NCI-H2196 (cell line): ENCODE measurements around the gene CCDC112.

ENCODE experiments used
- DNase-seq: peaks from one replicate; lab custom pipeline; 2025; ENCODE audit not compliant: unreplicated experiment; lab: John Stamatoyannopoulos, UW

CCDC112 gene

DNA sequence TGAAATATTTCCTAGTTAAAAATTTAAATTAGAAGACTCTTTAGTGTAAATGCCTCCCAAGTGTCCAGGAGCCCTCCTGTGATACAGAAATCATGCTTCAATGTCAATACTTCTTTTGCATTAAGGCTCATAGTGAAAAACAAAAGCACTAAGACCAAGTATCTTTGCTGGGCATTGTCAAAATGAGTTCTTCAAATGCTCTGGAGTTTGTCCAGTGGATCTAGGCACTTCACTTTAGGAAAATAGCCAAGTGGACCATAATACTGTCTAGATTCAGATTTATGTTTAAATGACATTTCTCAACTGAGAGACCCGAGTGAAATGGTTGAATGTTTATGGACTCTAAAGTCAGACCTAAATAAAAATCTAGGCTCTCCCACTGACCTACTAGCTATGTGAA is 21.3 kb upstream of the CCDC112 start:
- DNase-seq: no peak

DNA sequence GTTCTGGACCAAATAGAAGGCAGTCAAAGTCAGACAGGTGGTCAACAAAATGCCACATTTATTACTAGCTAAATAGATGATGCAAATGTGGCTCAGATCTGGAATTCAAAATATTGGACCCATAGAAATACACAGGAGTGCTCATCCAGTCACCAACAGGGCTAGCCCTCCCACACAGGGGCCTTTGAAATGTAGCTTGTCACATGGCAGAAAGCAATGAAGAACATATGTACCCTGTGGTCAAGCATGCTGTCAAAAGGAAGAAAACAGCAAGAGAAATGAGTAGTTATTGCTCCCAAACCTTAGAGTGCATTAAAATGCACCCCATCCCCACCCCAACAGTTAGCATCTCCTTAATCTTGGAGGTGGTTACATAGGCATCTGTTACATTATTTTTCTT is 20.9 kb upstream of the CCDC112 start:
- no peak for DNase-seq

DNA sequence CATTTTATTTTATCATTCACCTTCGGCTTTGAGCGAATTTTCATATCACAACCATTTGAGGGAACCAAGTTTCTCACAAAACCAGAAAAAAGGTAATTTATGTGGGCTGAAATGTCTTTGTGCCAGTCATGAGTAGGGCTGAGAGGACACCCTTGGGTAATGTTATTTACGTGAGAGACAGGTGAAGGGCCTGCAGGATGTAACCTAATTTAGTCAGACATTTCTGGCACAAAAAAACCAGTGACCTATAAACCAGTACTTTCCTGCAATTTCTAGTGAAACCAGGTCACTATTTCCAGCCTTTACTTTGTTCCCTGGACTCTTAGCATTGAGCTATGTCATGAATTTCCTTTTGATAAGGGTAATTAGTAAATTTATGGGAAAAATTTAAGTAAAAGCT is 17.2 kb upstream of the CCDC112 start:
- DNase-seq: no peak

DNA sequence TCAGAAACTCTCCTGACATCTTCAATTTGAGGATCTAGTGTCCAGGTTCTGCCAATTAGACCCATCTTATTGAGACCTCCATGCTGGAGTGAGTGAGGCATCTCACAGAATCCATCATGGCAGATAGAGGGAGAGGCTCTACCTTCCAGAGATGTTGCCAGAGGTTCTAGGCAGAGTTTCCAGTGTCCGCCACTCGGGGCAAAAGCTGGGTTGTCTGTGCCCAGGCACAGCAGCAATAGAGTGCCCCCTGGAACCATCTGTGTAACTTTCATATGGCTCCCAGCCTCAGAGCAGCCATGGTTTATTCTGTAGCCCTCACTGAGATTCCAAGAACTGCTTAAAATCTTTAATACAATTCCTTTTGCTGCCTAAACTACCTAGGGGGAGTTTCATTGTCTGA is 16.6 kb upstream of the CCDC112 start:
- DNase-seq: no peak

DNA sequence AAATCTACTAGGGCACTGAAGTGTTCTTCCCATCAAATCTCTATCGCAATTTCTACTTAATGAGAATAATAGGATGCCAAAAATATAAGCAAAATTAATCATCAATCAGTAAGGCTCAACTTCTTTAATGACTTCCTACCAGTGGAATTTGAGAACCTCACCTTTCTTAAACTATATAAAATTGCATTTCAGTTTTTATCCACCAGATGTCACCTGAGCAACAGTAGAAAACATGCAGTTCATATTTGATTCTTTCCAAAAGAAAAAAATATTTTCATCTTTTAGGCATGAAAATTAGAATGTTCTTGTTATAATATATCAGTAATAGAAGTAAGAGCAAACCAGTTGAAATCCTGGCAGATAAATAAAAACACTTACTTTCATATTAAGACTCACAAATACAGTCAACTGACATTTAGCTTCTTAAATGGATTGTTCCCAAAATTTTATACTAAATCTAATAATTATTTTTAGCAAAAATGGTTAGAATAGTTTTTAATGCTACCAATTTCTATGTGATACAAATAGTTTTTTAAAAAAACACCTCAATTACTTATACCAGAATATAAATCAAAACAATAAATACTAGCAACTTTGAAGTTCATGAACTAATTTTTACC is 13.4 kb upstream of the CCDC112 start:
- DNase-seq: peak; percentile 59

DNA sequence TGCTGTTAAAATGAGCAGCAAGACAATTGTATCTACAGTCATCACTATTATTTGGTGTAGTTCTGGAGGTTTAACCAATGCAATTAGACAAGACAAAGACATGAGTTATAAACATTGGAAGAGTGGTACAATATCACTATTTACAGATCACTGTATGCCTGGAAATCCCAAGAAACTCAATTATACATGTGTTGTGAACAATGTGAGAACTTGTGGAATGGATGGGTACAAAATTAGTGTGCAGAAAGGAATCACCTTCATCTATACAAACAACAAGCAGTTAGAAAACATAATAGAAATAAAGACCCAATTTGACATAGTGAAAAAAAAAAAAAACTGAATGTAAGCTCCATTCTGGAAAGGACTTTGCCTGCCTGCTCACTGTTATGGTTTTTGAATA is 12.4 kb upstream of the CCDC112 start:
- DNase-seq: no peak

DNA sequence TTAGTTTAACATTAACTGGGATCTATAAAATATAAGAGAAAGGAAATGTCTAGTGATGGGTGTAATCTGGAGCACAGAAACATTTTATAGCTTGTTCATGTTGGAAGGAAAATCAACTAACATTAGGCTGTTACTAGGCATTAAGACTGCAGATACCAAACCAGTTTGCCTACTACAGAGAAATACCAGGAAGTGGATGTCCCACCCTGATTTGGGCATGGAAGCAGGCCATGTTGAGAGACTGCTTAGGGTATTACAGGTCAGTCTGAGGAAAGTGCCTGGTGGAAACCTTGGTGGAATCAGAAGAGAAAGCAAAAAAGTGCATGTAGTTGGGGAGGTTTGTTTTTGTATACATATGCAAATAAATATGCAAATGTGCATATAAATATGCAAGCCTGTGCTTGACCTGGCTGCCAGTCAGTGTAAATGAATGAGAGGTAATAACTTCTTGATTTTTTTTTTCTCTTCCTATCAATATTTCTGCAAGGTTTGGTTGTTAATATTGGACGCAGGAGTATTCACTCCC is 9.6 kb upstream of the CCDC112 start:
- DNase-seq: no peak

DNA sequence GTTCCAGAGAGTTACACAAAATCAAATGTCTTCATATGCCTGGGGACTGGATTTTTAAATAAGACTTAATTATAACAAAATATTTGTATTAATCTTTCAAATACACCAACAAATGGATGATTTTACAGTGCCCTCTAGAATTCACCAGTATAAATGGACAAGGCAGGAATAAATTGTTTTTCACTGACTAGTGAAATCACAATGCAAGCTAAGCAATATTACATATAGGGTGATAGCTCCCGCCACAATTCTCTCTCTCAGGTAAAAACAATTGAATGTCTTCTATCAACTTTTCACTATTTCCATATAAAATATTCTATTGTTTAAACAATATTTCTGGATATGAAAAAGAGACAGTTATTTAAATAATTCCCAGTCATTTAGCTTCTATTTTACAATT is 8.0 kb upstream of the CCDC112 start:
- no peak for DNase-seq

DNA sequence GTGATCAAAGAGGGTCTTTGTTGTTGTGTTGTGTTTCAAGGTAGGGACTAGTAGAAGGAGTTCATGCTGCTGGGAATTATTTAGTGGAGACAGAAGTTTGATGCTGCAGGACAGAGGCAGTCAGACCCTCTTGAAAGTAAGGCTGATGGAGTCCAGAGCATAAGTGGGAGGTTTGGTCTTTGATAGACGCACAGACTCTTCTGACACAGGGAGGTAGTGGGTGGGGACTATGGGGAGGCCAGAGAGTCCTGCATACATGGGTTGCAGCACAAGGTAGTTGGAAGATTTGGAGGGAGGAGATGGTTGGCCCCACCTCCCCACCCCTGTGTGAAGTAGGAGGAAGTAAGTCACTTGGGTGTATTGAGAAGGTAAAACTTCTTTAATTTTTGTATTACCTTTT is 2.4 kb upstream of the CCDC112 start:
- DNase-seq: no peak

DNA sequence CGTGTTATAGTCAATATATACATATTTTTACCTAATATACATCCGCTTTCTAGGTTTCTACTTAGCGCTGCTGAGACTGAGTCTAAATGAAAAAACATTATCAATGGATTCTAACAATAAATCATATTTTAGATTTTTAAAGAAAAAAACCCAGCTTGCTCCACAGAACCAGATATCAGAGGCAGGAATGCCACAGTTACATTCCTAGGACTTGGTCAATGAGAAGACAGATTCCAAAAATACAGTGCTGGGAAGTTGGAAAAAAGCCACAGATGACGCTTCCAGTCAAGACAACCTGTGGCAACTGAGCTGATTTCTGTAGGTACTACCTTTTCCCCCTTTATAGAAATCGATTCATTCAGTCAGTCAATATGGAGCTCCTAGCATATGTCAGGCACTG is 577 bp upstream of the CCDC112 start:
- DNase-seq: no peak

DNA sequence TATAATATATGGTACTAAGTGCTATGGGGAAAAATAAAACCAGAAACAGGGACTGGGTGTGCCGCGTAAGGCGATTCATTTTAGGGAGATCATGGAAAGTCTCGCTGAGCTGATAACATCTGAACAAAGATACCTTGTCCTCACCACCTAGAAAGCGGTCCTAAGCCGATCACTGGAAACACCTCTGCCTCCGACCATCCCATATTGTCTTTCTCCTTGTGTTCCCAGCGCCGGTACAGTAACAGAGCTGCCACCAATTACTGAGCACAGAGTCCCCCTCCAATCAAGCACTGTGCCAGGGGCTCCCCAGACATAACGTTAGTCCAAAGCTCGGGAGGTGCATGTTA is 704 bp downstream of the CCDC112 start:
- no peak for DNase-seq

DNA sequence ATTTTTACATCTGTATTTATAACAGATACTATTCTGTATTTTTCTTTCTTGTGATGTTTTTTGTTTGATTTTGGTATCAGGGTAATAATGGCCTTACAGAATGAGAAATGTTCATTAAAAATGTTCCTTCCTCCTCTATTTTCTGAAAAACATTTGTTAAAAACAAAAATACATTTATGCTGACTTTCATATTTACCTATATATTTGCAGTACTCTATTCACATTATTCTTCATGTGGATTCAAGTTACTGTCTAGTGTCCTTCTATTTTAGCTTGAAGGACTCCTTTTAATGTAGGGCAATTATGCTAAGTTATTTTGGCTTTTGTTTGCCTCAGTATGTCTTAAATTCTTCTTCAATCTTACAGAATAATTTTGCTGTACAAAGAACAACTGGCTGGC is 5.1 kb downstream of the CCDC112 start:
- no peak for DNase-seq

DNA sequence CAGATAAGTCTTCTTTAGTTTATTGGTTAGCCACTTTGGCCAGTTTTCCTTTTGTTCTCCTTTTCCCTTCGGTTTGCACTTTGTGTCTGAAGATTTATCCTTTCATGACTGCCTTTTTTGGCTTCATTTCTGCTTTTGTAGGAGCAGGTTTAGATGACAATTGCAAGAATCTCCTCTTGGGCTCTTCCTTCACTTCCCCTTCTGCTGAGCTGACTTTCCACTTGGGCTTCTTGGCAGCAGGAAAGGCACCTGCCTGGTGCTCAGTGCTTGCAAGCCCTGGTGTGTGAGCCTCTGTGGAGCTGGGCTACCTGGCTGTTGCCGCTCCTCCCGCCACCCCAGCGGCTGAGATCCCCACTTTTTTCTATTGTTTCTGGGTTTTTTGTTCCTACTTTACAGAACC is 7.3 kb downstream of the CCDC112 start:
- no peak for DNase-seq

DNA sequence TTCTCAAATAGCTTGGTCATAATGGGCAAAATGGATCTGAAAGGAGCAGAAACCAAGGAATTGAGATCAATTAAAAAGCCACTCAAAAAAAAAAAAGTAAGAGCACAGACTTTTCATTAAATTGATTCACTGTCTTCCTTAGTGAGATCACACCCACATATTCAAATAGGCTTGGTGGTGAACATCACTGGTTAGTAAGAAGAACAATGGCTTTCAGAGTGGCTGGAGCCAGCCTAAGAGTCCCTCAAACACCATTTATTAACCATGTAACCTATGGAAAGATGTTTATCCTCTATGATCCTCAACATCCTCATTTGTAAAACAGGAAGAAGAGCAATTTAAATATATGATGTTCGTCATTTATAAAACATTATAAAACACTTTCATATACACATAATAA is 12.4 kb downstream of the CCDC112 start:
- no peak for DNase-seq

DNA sequence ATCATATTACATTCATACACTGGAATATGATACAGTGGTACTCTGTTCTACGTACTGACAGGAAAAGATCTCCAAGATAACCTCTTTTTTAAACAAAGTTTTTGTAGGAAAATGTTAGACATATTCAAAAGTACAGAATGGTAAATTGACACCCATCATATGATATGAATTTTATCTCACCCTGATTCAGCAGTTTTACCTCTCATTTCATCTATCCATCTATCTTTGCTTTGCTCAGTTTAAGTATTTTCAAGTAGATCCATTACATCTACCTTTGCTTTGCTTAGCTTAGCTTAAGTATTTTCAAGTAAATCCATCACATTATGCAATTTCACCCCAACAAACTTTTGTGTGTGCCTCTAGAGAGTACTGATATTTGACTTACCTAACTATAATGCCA is 14.3 kb downstream of the CCDC112 start:
- DNase-seq: no peak

DNA sequence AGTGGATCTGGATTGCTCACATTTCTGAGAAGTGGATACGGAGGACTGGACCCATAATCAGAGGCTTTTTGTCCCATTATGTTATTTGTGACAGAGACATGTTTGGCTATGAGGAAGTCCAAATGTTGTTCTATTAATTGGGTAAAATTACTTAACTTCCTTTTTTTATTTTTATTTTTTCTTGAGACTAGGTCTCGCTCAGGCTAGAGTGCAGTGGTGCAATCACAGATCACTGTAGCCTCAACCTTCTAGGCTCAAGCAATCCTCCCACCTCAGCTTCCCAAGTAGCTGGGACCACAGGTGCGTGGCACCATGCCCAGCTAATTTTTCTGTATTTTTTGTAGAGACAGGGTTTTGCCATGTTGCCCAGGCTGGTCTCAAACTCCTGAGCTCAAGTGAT is 21.9 kb downstream of the CCDC112 start:
- no peak for DNase-seq

DNA sequence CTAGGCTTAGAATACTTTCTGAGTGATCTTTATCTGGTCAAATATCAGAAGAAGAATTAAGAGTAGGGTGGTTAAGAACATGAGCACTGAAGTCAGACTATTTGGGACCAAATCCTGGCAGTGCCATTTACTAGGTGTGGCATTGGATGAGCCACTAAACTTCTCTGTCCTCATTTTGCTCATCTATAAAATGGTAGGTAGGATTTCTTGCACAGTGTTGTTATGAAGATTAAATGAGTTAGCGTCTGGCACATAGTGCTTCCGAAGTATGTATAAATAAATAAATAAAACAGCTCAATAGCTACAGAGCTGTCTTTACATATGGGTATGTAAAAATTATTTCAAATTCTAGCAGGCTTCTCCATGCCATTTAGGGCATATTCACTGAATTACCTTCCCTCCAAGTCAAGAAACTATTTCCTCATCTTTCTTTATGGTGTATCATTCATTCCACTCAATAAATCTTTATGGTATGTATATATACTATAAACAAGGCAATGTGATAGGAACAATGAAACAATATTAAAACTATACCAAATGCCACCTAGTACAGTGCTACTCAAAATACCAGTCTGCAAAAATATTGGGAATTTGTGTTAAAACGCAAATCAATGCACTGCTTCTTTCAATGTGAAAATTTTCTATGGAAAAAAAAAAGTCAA is 24.0 kb downstream of the CCDC112 start:
- no peak for DNase-seq

DNA sequence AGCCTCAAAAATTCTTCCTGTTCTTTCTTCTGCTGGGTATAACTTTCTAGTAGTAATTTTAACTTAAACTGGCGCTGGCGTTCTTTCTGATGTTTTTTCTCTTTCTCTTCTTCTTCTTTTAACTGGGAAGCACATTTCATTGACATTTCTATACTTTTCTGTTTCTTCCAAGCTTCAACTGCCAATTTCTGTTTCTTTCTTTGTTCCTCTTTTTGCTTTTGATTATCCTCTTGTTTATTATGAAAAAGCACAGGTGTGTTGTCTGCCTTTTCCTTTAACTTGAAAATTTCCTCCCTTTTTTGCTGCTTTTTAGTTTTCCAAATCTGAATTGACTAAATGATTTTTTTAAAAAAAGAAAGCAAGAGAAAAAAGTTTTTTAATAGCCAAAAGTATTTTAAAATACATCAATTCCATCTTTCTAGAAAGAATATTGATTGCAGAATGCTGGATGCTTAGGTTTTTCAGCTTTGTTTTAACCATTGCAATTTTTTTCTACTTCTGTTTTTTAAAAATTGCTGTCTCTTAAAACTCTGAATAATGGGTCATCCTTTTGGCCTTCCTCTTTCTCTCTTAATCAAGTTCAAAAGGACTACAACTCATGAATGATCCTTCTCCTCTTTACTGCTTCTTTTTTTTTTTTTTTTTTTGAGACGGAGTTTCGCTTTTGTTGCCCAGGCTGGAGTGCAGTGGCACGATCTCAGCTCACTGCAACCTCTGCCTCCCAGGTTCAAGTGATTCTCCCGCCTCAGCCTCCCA is 25.0 kb downstream of the CCDC112 start:
- no peak for DNase-seq

DNA sequence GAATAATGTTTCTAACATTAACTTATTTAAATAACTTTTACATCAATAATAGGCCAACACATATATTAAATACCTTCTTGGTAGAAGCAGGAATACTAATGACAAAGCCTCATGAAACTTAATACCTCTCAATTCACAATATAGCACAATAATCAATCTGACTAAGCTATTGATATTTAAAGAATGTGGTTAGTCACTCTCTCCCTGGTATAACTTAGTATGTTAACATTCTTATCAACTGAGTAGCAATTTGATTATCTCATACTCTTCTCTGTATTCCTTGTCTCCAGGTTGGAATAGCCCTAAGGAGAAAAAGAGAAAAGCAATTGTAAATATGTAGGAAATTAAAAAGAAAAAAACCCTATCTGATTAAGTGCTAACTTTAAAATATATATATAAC is 28.8 kb downstream of the CCDC112 start:
- DNase-seq: no peak

DNA sequence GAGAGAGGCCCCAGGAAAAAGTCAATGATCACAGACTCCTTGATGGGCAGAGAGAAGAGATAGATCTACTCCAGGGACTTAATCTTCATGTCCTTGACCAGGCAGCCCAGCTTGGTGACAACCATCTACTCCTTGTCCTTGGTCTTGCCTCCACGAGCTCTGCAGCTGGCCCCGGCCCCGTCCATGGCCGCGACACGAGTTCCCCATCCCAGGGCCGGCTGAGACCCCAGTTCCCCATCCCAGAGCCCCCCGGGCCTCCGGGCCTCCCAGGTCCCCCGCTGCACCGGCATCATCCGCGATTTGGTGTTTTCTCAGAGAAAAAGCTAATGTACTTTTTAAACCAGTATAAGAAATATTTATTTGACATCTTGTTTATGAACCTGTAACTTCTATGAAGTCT is 31.2 kb downstream of the CCDC112 start:
- no peak for DNase-seq

DNA sequence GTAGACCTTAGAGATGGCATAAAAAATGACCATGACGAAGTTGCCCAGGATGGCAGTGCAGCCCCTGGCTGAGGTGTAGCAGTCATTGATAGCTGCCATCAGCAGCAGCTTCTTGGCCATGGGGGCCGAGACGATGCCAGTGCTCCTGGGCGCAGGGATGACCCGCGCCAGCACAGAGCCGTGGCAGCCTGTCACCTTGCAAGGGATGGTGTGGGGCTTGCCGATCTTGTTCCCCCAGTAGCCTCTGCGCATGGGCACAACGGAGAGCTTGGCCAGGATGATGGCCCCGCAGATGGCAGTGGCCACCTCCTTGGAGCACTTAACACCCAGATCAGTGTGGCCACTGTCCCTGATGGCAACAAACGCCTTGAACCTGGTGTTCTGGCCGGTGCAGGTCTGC is 31.7 kb downstream of the CCDC112 start:
- DNase-seq: no peak

DNA sequence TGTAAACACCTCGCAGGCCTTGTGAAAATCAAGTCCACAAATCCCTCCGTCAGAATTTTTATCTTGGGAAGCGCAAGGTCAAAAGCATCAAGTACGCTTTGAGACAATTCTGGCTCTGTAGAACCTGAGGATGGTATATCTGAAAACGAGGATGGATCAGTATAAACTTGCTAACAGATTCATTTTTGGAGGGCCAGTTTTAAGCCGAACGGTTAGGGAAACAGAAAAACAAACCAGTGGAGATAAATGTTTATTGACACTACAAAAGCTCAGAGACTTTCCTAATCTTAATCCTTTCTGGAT is 33.4 kb downstream of the CCDC112 start:
- no peak for DNase-seq
